ENCODE measurements around the gene FAM98C. TPM values are rescaled to one million over a fixed set of nuclear protein-coding genes. Genes with fewer than 3 reads are reported as not detected.

The FAM98C gene
- total and polyA plus RNA-seq, 2 of the 13 experiments (the other 11 are each of a cell fraction or from before 2014, with no cell fraction given), result 10.0 to 11.5 TPM

GRCh38 chr19:38402967-38403674 lies at the start of gene FAM98C (continued):
- TF ChIP-seq PHF20 (CRISPR knock-in tag; IDR thresholded peaks at IDR 0.05) (peak; percentile 81), ZNF280B (CRISPR knock-in tag; IDR thresholded peaks at IDR 0.05; ENCODE audit: borderline replicate concordance) (no peak), ZNF775 (CRISPR knock-in tag; IDR thresholded peaks at IDR 0.05; ENCODE audit: borderline replicate concordance) (no peak), ZNF672 (CRISPR knock-in tag; IDR thresholded peaks at IDR 0.05) (no peak), ESRRA (CRISPR knock-in tag; IDR thresholded peaks at IDR 0.05; ENCODE audit: low read depth) (peak; percentile 53; the same call in 1 of the 2 replicates), JDP2 (CRISPR knock-in tag; IDR thresholded peaks at IDR 0.05; ENCODE audit: borderline replicate concordance) (no peak), ZNF318 (CRISPR knock-in tag; IDR thresholded peaks at IDR 0.05) (no peak), SRSF9 (IDR thresholded peaks at IDR 0.05; ENCODE audit: borderline replicate concordance, insufficient read depth, low read depth, low read length, poor library complexity, severe bottlenecking) (no peak), SP2 (CRISPR knock-in tag; IDR thresholded peaks at IDR 0.05) (peak; percentile 95), NCOA5 (CRISPR knock-in tag; IDR thresholded peaks at IDR 0.05) (no peak), ZFYVE20 (CRISPR knock-in tag; IDR thresholded peaks at IDR 0.05; ENCODE audit: borderline replicate concordance, low read depth) (peak; percentile 87; the same call in 1 of the 2 replicates), AHR (CRISPR knock-in tag; IDR thresholded peaks at IDR 0.05) (peak; percentile 57; the same call in 1 of the 2 replicates), PPARG (CRISPR knock-in tag; conservative IDR thresholded peaks at IDR 0.05) (0 out of 2 replicates have a peak, but pooled peaks have one; percentile 16)
- TF ChIP-seq, protein P1, sequence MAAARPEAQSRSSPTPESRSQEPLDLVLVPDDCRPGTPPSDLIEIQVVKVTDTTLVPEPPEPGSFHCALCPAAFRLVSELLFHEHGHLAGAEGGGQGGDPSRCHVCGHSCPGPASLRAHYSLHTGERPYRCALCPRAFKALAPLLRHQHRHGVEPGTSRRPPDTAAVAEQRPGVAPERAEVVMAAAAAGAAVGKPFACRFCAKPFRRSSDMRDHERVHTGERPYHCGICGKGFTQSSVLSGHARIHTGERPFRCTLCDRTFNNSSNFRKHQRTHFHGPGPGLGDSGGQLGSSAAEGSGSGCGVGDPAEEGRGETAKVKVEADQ (CRISPR knock-in tag; IDR thresholded peaks at IDR 0.05; ENCODE audit: borderline replicate concordance), result no peak
- TF ChIP-seq, protein P2, sequence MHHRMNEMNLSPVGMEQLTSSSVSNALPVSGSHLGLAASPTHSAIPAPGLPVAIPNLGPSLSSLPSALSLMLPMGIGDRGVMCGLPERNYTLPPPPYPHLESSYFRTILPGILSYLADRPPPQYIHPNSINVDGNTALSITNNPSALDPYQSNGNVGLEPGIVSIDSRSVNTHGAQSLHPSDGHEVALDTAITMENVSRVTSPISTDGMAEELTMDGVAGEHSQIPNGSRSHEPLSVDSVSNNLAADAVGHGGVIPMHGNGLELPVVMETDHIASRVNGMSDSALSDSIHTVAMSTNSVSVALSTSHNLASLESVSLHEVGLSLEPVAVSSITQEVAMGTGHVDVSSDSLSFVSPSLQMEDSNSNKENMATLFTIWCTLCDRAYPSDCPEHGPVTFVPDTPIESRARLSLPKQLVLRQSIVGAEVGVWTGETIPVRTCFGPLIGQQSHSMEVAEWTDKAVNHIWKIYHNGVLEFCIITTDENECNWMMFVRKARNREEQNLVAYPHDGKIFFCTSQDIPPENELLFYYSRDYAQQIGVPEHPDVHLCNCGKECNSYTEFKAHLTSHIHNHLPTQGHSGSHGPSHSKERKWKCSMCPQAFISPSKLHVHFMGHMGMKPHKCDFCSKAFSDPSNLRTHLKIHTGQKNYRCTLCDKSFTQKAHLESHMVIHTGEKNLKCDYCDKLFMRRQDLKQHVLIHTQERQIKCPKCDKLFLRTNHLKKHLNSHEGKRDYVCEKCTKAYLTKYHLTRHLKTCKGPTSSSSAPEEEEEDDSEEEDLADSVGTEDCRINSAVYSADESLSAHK (CRISPR knock-in tag; IDR thresholded peaks at IDR 0.05; ENCODE audit: borderline replicate concordance), result 0 out of 2 replicates have a peak, but pooled peaks have one; percentile 48
